Activated CD4-positive, alpha-beta T cell treated with anti-CD3 and anti-CD28 coated beads, Interleukin-2, amount 50 U/mL, for 48 hours (primary cell): ENCODE data around the gene PFDN6.
"Not testable (repeated sequence)": the region's sequence is repeated elsewhere in the genome, so short reads cannot be mapped to it uniquely, and the experiment has no call there.

Experiments
- DNase-seq, 2 experiments: peaks; one replicate each; pipeline ENCODE4 v3.0.0-alpha.2; 2020

Gene PFDN6

GRCh38 chr6:33288921-33289783 is at the start of gene PFDN6, which contains the start of gene WDR46:
Gene PFDN6 (plus strand): TSS chr6:33289601. CDS start chr6:33289857, 256 bp downstream.
Gene WDR46 (minus strand): TSS chr6:33289239. CDS start chr6:33289170, 69 bp downstream.
- DNase-seq: peak; percentile 75 to 83

DNA sequence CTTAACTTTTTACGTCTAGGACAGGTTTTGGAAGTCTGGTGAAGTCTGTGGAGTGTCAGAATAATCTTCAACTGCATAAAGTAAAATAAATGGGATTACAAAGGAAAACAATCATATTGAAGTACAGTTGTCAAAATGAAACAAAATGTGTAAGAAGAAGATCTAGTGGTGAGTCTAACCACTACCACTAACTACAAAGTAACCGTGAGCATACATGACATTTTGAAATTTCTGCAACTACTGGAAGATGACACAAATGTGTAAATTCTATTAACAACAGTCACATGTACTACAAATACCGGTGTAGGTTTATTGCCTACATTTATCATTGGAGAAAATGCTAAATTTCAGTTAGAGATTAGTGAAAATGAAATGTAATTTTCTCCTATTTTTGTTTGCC is 47.4 kb upstream of the PFDN6 start:
- DNase-seq: no peak

GRCh38 chr6:33243476-33243875 is 45.9 kb upstream of the PFDN6 start:
- no peak for DNase-seq

GRCh38 chr6:33247977-33248642 is 41.3 kb upstream of the PFDN6 start:
- DNase-seq: peak; percentile 97

DNA sequence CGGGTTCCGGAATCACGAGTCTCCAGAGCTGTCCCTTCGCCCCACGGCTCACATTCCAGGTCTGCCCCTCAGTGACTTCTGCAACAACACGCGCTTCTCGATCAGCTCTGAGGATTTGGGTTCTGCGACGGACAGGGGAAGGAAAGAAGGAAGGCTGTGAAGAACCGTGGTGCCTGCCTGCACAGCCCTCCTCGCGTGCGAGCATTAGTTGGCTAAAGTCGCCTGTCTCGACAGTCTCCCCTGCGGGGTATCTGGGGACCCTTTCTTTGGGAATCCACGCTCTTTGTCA is 40.8 kb upstream of the PFDN6 start:
- DNase-seq: no peak

DNA sequence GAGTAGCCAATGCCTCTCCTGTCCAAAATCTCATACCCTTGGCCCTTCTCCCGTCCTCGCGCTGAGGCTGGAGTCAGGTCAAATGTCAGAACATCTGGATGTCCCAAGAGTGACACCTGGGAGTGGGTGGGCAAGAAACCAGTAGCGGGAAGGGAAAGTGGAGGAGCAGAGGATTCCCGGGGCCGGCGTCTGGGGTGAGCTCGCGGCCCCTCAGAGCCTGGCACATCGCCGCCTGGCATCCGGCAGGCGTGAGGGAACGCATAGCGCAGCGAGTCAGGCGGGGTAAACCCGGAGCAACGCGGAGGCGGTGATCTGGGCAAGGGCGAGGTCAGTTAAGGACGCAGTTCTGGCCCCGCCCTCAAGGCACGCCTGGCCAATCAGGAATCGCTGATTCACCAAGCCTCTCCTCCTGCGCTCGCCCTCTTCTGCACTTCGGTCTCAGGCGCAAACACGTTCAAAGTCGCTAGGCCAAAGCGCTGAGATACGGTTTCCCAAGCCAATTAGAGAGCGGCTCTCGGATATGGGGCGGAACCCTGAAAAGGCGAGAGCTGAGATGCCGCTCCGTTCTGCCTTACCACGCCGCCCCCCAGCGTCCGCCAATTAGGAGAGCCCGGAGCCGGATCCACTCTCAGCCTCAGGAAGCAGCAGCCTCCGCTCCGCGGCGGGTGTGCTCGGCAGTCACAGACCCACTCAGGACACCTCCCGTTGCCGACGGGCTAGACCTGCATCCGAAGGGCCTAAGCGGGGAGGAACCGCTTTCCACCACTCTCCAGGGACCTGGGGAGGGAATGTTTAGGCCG is 40.3 kb upstream of the PFDN6 start:
- DNase-seq: peak; percentile 98 to 99

- peak; percentile 13 to 32 for DNase-seq
Measured at GRCh38 chr6:33249732-33250630, 39.4 kb upstream of the PFDN6 start.

GRCh38 chr6:33250731-33251130 is 38.7 kb upstream of the PFDN6 start:
- no peak for DNase-seq

- DNase-seq: peak in 1 of 2 experiments; percentile 31
Measured at GRCh38 chr6:33251395-33252012, 37.9 kb upstream of the PFDN6 start.

DNA sequence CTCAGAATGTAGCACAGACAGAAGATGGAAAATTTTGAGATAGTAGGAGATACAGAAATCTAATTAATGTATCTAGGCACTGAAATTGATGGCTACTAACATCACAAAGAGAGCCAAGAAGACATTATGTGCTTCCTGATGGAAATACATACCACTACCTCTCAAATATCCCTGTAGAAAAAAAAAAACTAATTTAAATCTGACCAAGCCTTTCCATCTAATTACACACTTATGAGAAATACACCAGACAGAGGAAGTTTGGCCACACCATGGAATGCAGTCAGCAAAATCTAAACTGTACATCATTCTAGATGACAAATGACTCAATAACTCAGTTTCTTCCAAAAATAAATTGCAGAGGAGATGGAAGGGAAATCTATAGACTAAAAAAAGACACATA is 36.6 kb upstream of the PFDN6 start:
- no peak for DNase-seq

DNA sequence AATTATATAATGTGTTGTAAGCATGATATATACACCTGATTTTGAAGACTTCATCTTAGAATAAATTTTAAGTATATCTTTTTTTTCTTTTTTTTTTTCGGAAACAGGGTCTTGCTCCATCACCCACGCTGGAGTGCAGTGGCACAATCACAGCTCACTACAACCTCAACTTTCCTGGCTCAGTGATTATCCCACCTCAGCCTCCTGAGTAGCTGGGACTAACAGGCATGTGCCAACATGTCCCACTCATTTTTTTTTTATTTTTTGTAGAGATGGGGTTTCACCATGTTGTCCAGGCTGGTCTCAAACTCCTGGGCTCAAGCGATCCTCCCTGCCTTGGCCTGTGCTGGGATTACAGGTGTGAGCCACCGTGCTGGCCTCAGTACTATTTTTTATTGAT is 34.8 kb upstream of the PFDN6 start:
- DNase-seq: no peak

DNA sequence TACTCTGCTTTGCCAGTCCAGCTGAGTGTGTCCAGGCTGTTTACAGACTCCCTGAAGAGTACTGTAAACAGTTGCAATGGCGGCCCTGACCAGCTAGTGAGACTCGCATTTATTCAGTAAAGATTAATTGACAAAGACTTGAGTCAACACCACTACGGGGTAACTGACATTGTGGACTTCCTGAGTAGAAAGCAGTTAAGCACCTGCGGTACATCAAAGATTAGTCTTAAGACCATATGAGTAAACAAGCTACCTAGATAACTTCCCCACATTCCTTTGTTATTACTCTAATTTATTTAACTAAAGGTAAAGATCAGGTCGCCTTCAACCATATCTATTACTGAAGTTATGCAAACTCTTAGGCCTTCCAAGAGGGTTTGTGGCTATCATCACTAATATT is 30.4 kb upstream of the PFDN6 start:
- DNase-seq: no peak

DNA sequence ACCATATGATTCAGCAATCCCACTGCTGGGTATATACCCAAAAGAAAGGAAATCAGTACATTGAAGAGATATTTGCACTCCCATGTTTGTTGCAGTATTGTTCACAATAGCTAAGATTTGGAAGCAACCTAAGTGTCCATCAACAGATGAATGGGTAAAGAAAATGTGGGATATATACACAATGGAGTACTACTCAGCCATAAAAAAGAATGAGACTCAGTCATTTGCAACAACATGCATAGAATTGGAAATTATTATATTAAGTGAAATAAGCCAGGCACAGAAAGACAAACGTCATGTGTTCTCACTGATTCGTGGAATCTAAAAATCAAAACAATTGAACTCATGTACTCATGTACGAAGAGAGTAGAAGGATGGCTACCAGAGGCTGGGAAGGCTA is 26.9 kb upstream of the PFDN6 start:
- not testable (repeated sequence) for DNase-seq

DNA sequence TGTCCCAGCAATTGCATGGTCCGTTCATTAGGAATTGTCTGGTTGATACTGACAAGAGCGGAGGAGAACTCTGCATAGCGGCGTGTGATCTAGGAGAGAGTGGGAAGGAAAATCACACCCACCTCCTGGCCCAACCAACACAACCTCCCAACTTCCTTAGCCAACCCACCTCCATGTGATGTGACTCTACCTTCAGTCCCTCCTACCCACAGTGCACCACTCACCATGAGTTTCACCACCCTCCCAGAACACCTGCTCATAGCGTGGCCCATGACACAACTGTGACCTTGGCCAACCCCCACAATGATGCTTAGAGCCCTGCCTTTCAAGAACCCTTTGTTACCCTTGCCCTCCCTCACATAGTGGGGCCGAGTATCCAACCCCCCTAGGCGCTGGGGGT is 25.4 kb upstream of the PFDN6 start:
- DNase-seq: no peak

DNA sequence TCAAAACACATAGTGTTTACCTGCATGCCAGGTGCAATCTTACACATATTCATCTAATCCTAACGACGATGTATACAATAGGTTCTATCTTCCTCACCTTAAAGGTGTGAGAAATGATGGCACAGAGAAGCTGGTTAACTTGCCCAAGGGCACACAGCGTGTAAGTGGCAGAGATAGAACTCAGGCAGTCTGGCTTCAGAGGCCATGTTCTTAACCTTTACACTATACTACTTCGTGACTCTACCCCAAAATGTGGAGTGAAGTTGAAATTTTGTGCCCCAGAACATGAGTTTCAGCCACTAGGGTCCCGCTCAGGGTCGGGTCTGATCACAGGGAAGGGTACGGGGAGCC is 18.3 kb upstream of the PFDN6 start:
- DNase-seq: no peak

GRCh38 chr6:33271468-33272274 is 17.7 kb upstream of the PFDN6 start, which contains the start of the genes RPS18 and VPS52:
Gene RPS18 (plus strand): TSS chr6:33272075. CDS start chr6:33272120, 45 bp downstream.
Gene VPS52 (minus strand): TSS chr6:33271876. CDS start chr6:33271675, 201 bp downstream.
- DNase-seq: peak; percentile 86 to 91

DNA sequence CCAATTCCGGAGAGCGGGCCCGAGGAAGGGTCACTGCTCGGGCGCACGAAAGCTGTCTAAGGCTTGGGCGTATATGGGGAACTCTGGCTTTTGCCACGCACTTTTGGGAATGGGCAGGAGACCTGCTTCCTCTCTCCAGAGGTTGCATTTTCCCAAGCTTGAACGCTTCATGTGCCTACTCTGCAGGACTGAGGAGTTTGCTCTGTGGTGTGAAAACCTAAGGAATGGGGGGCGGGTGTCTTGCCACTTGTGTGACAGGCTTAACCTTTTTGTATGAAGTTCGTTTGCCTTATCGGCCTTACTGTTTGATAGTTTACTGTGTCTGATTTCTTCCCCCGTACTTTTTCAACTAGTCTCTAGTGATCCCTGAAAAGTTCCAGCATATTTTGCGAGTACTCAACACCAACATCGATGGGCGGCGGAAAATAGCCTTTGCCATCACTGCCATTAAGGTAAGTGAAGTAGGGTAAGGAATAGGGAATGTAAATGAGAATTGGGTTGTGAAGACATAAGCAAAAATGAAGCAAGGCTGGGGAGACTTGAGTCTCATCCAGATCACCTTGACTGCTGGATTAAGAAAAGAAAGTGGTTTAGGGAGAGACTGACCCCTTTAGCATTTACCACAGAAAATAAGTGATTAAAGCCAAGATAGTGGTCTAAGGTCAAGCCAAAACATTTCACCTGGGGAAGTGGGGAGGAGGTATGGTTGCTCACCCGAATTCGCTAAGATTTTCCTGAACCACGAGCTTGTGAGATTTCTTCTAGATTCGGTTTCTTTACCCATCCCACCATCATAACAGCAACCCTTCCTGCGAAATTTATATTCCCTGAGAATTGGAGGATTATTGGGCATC is 16.9 kb upstream of the PFDN6 start:
- no peak for DNase-seq

- no peak for DNase-seq
Measured at GRCh38 chr6:33273129-33273923, 16.1 kb upstream of the PFDN6 start.
